ENCODE results near the gene LRRC74A.

Gene LRRC74A

GRCh38 chr14:76793324-76793723 lies 32.9 kb upstream of the LRRC74A start:
- TF ChIP-seq CTCF (conservative IDR thresholded peaks at IDR 0.05; ENCODE audit: low read length) (no peak), EZH2phosphoT487 (IDR thresholded peaks at IDR 0.05; ENCODE audit: borderline replicate concordance) (no peak)
- H3K27me3 ChIP-seq (ENCODE audit: insufficient read depth, low read length, poor library complexity, severe bottlenecking) = no peaks in the 10 kb centered on the region
- no peak overlapping the region for H3K4me2 ChIP-seq (ENCODE audit: low read depth, low read length, poor library complexity, severe bottlenecking)
- H3K9ac ChIP-seq (ENCODE audit: low read depth, low read length, poor library complexity, severe bottlenecking) = no peak overlapping the region
- no peak overlapping the region for H3K4me3 ChIP-seq (ENCODE audit: low read length, poor library complexity, severe bottlenecking)
- peaks cover 27% of the 10 kb centered on the region; the same call in 1 of the 2 replicates for H3K36me3 ChIP-seq (ENCODE audit: insufficient read depth, low read length)
- no peaks in the 10 kb centered on the region for H3K9me2 ChIP-seq (replicated peaks; ENCODE audit: low read depth, low read length)
- H3K79me2 ChIP-seq (ENCODE audit: insufficient read depth, low read length) = no peaks in the 10 kb centered on the region
- no peaks in the 10 kb centered on the region for H4K20me1 ChIP-seq (ENCODE audit: insufficient read depth, low read length, poor library complexity, severe bottlenecking)
- H2AFZ ChIP-seq (ENCODE audit: low read length) = no peak overlapping the region
- H3F3A ChIP-seq (ENCODE audit: low read depth) = no peaks in the 10 kb centered on the region
- no peaks in the 10 kb centered on the region for H3K9me3 ChIP-seq (ENCODE audit: insufficient read depth, low read depth, low read length)
- no peaks in the 10 kb centered on the region for H3K4me1 ChIP-seq (ENCODE audit: insufficient read depth, low read length, poor library complexity, severe bottlenecking)

GRCh38 chr14:76793956-76794355 lies 32.3 kb upstream of the LRRC74A start:
- no peaks in the 10 kb centered on the region for H3K79me2 ChIP-seq (ENCODE audit: insufficient read depth, low read length)
- H3K4me3 ChIP-seq (ENCODE audit: low read length, poor library complexity, severe bottlenecking) = no peak overlapping the region
- H3K9ac ChIP-seq (ENCODE audit: low read depth, low read length, poor library complexity, severe bottlenecking) = no peak overlapping the region
- no peak overlapping the region for H3K4me2 ChIP-seq (ENCODE audit: low read depth, low read length, poor library complexity, severe bottlenecking)
- peaks cover 23% of the 10 kb centered on the region; the same call in 1 of the 2 replicates for H3K36me3 ChIP-seq (ENCODE audit: insufficient read depth, low read length)
- H3K9me2 ChIP-seq (replicated peaks; ENCODE audit: low read depth, low read length) = no peaks in the 10 kb centered on the region
- H3K27me3 ChIP-seq (ENCODE audit: insufficient read depth, low read length, poor library complexity, severe bottlenecking) = no peaks in the 10 kb centered on the region
- H2AFZ ChIP-seq (ENCODE audit: low read length) = no peak overlapping the region
- no peaks in the 10 kb centered on the region for H3K9me3 ChIP-seq (ENCODE audit: insufficient read depth, low read depth, low read length)
- no peaks in the 10 kb centered on the region for H4K20me1 ChIP-seq (ENCODE audit: insufficient read depth, low read length, poor library complexity, severe bottlenecking)
- no peaks in the 10 kb centered on the region for H3K4me1 ChIP-seq (ENCODE audit: insufficient read depth, low read length, poor library complexity, severe bottlenecking)
- no peaks in the 10 kb centered on the region for H3F3A ChIP-seq (ENCODE audit: low read depth)
- TF ChIP-seq CTCF (conservative IDR thresholded peaks at IDR 0.05; ENCODE audit: low read length) = no peak
- no peak for TF ChIP-seq EZH2phosphoT487 (IDR thresholded peaks at IDR 0.05; ENCODE audit: borderline replicate concordance)

- H3K9me3 ChIP-seq (ENCODE audit: insufficient read depth, low read depth, low read length) = no peaks in the 10 kb centered on the region
- no peaks in the 10 kb centered on the region for H3K9me2 ChIP-seq (replicated peaks; ENCODE audit: low read depth, low read length)
- peaks cover 7% of the 10 kb centered on the region; the same call in 1 of the 2 replicates for H3K36me3 ChIP-seq (ENCODE audit: insufficient read depth, low read length)
Measured at GRCh38 chr14:76806446-76806845, 19.8 kb upstream of the LRRC74A start.

More at GRCh38 chr14:76806446-76806845, 19.8 kb upstream of the LRRC74A start:
- no peak overlapping the region for H3K4me3 ChIP-seq (ENCODE audit: low read length, poor library complexity, severe bottlenecking)
- H3K9ac ChIP-seq (ENCODE audit: low read depth, low read length, poor library complexity, severe bottlenecking) = no peak overlapping the region
- H3K4me1 ChIP-seq (ENCODE audit: insufficient read depth, low read length, poor library complexity, severe bottlenecking) = peaks cover 8% of the 10 kb centered on the region
- no peaks in the 10 kb centered on the region for H4K20me1 ChIP-seq (ENCODE audit: insufficient read depth, low read length, poor library complexity, severe bottlenecking)
- H3F3A ChIP-seq (ENCODE audit: low read depth) = no peaks in the 10 kb centered on the region
- H3K4me2 ChIP-seq (ENCODE audit: low read depth, low read length, poor library complexity, severe bottlenecking) = no peak overlapping the region
- TF ChIP-seq EZH2phosphoT487 (IDR thresholded peaks at IDR 0.05; ENCODE audit: borderline replicate concordance) (no peak), CTCF (conservative IDR thresholded peaks at IDR 0.05; ENCODE audit: low read length) (no peak)
- no peaks in the 10 kb centered on the region; the same call in 1 of the 2 replicates for H3K79me2 ChIP-seq (ENCODE audit: insufficient read depth, low read length)
- no peak overlapping the region for H2AFZ ChIP-seq (ENCODE audit: low read length)
- H3K27me3 ChIP-seq (ENCODE audit: insufficient read depth, low read length, poor library complexity, severe bottlenecking) = no peaks in the 10 kb centered on the region

Measured in Loucy (cell line).